Stimulated activated naive CD4-positive, alpha-beta T cell treated with Interleukin-2 at 50 U/mL for 16 hours (primary cell): ENCODE results near the gene ZFP57.
"Not testable (repeated sequence)": the region's sequence is repeated elsewhere in the genome, so short reads cannot be mapped to it uniquely, and the experiment has no call there.

Experiments
- DNase-seq: peaks from one replicate; lab custom pipeline; 2025; lab: John Stamatoyannopoulos, UW

ZFP57 gene

DNA sequence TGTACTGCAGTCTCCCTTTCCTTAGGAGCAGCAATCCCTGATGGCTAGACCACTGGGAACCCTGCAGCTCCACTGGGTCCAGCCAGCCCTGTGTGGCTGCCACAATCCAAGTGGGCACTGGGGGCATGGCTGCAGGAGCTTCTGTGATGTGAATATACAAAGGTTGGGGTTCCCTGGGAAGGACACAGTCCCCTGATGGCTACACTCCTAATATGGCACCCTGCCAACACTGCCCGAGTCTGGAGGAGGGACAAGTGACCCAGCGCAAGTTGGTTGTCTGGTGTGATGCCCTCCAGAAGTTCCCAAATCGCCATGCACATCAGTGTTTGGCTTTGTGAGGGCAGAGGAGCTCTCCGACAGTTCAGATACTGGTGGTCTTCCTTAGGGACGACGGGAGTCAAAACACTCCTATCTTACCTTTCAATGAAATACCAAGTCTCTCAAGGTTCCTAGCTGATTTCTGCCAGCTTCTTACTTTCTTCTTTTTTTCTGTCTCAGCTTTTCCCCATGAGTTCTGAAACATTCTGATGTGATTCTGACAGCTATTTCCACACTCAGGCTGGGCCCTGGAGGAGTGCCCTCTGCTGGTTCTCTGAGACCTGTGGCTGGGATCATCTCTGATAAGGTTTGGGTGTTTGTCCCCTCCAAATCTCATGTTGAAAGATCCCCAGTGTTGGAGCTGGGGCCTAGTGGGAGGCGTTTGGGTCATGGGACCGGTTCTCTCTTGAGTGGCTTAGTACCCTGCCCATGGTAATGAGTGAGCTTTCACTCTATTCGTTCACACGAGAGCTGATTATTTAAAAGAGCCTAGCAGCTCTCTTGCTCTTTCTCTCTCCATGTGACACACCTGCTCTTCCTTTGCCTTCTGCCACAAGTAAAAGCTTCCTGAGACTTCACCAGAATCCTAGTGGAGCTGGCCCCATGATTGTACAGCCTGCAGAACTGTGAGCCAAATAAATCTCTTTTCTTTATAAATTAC, 15.5 kb upstream of the ZFP57 start:
- DNase-seq = no peak

- no peak for DNase-seq
Observed at GRCh38 chr6:29694637-29695036, 13.7 kb upstream of the ZFP57 start.

GRCh38 chr6:29685718-29686326, 4.9 kb upstream of the ZFP57 start:
- DNase-seq = no peak

DNA sequence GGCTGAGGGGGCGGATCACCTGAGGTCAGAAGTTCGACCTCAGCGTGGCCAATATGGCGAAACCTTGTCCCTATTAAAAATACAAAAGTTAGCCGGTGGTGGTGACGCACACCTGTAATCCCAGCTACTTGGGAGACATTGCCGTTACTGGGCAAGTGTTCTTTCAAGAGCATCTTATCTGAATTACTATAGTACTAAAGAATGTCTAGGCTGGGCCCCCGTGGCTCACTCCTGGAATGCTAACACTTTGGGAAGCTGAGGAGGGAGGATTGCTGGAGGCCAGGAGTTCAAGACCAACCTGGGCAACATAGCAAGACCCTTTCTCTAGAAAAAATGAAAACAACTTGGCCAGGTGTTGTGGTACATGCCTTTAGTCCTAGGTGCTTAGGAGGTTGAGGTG, 859 bp upstream of the ZFP57 start:
- no peak for DNase-seq

GRCh38 chr6:29680416-29680815, 536 bp downstream of the ZFP57 start:
- DNase-seq = no peak

DNA sequence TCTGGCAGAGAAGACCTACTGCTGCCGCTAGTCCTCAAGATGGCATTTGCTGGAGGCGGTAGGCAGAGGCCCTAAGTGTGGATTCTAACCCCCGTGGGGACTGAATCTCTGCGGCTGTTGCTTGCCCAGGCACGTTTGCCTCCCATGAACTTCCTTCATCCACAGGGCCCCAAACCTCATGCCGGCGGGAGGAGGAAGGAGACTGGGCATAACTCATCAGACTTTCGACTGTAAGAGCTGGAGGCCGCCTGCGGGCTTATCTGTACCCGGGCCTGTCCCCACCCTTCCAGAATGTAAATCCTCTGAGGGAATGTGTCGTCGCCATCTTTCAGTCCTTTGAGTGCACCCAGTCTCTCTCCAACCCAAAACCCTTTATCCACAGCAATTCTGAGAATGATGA, 990 bp downstream of the ZFP57 start:
- DNase-seq = no peak

DNA sequence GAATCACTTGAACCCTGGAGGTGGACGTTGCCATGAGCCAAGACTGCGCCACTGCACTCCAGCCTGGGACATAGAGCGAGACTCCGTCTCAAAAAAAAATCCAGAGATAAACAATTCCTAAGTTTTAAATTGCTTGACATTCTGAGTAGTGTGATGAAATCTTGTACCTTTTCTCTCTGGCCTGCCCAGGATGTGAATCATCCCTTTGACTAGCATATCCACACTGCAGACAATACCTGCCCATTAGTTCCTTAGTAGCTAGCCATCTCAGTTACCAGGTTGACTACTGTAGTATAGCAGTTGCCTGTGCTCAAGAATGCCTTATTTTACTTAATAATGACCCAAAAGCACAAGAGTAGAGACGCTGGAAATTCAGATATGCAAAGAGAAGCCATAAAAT, 2.8 kb downstream of the ZFP57 start:
- no peak for DNase-seq

DNA sequence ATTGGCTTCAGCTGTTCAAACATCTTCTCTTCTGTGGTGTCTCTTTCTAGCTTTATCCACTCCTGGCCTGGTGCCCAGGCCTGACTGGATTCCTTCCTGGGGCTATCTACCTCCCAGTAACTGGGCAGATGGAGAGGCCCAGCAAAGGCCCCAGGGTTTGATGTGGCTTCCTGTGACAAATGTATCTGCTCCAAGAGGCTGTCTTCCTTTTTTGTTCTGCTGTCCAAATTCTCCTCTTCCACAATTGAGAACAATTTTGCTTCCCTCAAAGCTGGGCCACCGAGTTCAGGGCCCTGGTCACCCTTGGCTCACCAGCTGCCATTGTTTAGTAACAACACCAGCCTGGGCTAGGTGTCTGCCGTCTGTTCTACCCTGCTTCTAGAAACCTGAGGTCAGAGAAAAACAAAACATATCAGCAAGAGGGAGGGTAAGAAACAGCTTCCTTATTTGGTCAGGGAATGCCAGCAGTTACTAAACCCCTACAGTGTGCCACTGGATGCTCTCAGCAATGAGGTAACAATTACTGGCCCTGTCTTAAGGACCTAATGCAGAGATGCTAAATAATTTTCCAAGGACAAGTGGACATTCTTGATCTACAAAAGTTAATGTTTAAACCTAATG, 3.9 kb downstream of the ZFP57 start:
- no peak for DNase-seq

DNA sequence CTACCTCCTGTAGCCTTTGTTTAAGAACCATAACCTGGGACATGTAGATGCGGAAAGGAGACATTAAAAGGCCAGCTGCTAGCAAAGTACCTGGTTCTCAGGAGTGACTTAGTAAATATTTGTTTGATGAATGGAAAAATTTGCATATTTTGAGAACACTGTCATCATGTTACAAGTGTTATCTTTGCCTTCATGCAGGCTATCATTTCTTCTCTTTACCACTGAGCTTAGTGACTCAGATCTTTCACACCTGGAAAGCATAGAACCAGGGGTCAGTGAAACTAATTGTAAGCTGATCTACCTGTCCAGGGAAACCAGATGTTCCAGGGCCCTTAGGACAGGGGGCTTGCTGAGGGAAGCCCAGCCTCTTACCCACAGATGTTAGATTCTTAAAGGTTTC, 5.4 kb downstream of the ZFP57 start:
- no peak for DNase-seq

GRCh38 chr6:29674008-29674407, 6.9 kb downstream of the ZFP57 start:
- no peak for DNase-seq

DNA sequence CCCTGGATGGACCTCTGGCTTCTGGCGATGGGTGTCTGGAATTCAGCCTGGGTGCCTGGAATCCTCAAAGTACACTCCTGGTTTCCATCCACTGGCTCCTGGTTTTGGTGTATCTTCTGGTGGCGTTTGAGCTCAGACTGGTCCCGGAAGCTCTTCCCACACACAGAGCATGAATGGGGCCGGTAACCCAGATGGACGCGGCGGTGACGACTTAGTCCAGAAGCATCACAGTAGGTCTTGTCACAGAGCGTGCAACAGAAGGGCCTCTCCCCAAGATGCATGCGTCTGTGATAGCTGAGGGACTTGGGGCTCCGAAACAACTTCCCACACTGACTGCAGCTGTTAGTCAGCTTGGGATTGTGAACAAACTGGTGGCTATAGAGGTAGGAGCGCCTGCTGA, 7.8 kb downstream of the ZFP57 start:
- DNase-seq = no peak

- not testable (repeated sequence) for DNase-seq
Observed at GRCh38 chr6:29672116-29672515, 8.8 kb downstream of the ZFP57 start.

GRCh38 chr6:29671026-29671425, 9.9 kb downstream of the ZFP57 start:
- DNase-seq = no peak

GRCh38 chr6:29667158-29667557, 13.8 kb downstream of the ZFP57 start:
- DNase-seq = no peak

DNA sequence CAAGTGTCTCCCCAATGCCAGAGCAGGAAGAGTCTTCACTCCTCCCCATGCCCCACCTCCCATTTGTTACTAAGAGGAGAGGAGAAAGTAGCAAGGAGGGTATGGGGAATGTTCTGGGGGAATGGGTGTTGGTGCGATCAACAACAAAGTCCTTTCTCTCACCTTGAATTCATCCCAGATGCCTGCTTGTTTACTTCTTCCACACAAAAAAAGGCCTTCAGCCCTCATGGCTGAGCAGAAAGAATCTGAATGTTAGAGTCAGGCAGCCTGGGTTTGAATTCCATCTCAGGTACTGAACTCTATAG, 14.2 kb downstream of the ZFP57 start:
- DNase-seq = no peak

DNA sequence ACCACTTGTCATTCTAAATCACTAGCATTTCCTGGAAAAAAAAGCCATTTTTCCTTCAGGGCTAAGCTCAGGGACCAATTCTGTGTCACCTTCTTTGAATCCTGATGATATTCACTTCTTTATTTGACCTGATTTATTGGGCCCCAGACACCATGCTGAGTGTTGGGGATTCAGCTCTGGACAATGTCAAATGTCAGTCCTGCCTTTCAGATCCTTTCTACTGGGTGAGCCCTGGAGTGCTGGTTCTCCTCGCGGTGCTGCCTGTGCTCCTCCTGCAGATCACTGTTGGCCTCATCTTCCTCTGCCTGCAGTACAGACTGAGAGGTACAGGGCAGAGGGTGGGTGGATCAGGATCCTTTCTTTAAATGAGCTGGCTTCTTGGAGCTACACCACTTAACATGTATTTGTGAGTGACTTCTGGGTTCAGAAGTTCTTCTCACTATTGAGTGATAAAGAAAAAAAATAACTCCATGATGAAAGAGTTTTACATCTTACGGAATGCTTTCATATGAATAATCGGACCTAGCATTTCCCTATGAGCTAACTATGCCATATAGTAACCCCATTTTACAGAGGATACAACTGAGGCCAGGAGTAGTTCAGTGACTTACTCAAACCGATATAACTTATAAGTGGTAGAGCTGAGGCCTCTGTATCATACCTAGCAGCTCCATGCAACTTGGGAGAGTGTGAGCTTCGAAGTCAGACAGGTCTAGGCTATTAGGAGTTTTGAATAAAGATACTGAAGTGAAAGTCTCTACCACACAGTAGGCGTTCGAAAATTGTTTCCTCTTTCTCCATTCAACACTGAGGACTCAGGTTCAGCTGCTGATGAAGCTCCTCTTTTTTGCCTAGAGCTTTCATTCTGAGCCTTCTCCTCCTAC, 14.8 kb downstream of the ZFP57 start:
- no peak for DNase-seq

DNA sequence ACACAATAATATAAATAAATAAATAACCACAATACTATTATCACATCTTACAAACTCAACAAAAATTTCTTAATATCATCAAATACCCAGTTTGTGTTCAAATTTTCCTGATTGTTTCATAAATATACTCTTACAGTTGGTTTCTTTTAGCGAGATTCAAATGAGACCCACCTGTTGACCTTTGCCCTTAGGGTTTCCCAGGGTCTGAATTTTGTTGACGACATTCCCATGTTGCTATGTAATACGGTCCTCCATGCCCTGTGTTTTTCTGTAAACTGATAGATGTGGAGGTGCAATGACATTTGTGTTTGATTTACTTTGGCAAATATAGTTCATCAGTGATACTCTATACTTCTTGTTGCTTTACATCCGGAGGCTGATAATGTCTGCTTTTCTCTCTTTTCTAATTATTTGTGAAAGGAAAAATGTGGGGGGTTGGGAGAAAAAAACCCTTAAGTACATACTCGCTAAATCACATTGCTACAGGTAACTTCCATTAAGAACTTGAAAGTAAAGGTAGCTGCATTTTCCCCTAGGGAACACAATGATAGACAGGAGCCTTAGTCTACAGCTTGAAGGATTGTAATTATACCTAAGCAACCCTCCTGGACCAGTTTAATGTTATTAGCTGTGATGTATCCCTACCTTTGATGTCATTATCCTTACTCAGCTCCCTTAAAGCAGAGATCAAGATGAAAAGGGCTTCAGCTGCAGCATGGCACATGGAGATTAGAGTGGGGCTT, 17.5 kb downstream of the ZFP57 start:
- no peak for DNase-seq

GRCh38 chr6:29661502-29662141, 19.3 kb downstream of the ZFP57 start:
- DNase-seq = not testable (repeated sequence)

GRCh38 chr6:29661071-29661470, 19.9 kb downstream of the ZFP57 start:
- DNase-seq = no peak

GRCh38 chr6:29656798-29657197, 24.2 kb downstream of the ZFP57 start, which contains the start of gene MOG:
MOG (plus strand) TSS chr6:29657092; CDS start chr6:29657210, 118 bp downstream.
- DNase-seq = no peak

- DNase-seq = no peak
Observed at GRCh38 chr6:29656157-29656556, 24.8 kb downstream of the ZFP57 start.
